Hepatocyte (in vitro differentiated cells): ENCODE results near the gene SLX4. TPM values are rescaled to one million over a fixed set of nuclear protein-coding genes. Genes with fewer than 3 reads are reported as not detected.

Source experiments
- DNase-seq: peaks from one replicate; pipeline ENCODE4 v3.0.0-alpha.2; 2016; ENCODE audit warnings: low spot score
- H2AFZ ChIP-seq: fragments of 200-600 bp; sonication (generic); 2 replicates; pipeline ENCODE4 v1.6.0; 2016; ENCODE audit warnings: antibody characterized with exemption, mild to moderate bottlenecking
- H3K27ac ChIP-seq: fragments of 200-600 bp; sonication (generic); 2 replicates; pipeline ENCODE4 v1.5.1; 2016; ENCODE audit warnings: mild to moderate bottlenecking
- H3K27me3 ChIP-seq: fragments of 200-600 bp; sonication (generic); 2 replicates; pipeline ENCODE4 v1.6.1; 2016
- H3K36me3 ChIP-seq: fragments of 200-600 bp; sonication (generic); replicated peaks from 2 replicates; pipeline ENCODE4 v1.5.1; 2016; ENCODE audit warnings: low read depth; ENCODE audit not compliant: insufficient read depth
- H3K4me1 ChIP-seq: fragments of 200-600 bp; sonication (generic); 2 replicates; pipeline ENCODE4 v1.5.1; 2016; ENCODE audit warnings: mild to moderate bottlenecking, moderate library complexity; ENCODE audit not compliant: insufficient read depth
- H3K4me2 ChIP-seq: fragments of 200-600 bp; sonication (generic); 2 replicates; pipeline ENCODE4 v1.6.0; 2016
- H3K4me3 ChIP-seq: fragments of 200-600 bp; sonication (generic); 2 replicates; pipeline ENCODE4 v1.5.1; 2016; ENCODE audit warnings: mild to moderate bottlenecking
- H3K79me2 ChIP-seq: fragments of 200-600 bp; sonication (generic); 2 replicates; pipeline ENCODE4 v1.6.0; 2017; ENCODE audit warnings: mild to moderate bottlenecking
- H3K9me2 ChIP-seq: fragments of 200-600 bp; sonication (generic); replicated peaks from 2 replicates; pipeline ENCODE4 v1.6.0; 2017; ENCODE audit warnings: mild to moderate bottlenecking; ENCODE audit not compliant: insufficient read depth
- H3K9me3 ChIP-seq: fragments of 200-600 bp; sonication (generic); 2 replicates; pipeline ENCODE4 v1.5.1; 2016; ENCODE audit warnings: low read depth, mild to moderate bottlenecking
- H4K20me1 ChIP-seq: fragments of 200-600 bp; sonication (generic); 2 replicates; pipeline ENCODE4 v1.6.0; 2016; ENCODE audit warnings: mild to moderate bottlenecking; ENCODE audit not compliant: insufficient read depth, poor library complexity, severe bottlenecking
- EZH2 ChIP-seq: fragments of 200-600 bp; sonication (generic); IDR thresholded peaks from 2 replicates; pipeline ENCODE4 v1.6.1; 2016; ENCODE audit warnings: antibody characterized with exemption, mild to moderate bottlenecking, borderline replicate concordance
- EZH2phosphoT487 ChIP-seq: fragments of 200-600 bp; sonication (generic); IDR thresholded peaks from one replicate; pipeline ENCODE4 v1.6.1; 2018; ENCODE audit warnings: antibody characterized with exemption, mild to moderate bottlenecking, low read depth, moderate library complexity; ENCODE audit not compliant: unreplicated experiment, severe bottlenecking
- WGBS: methylation state at CpG from one replicate; pipeline ENCODE4 v1.1.6; 2016; ENCODE audit warnings: low lambda C conversion rate; ENCODE audit errors: missing lambda C conversion rate; 5-methylcytosine and 5-hydroxymethylcytosine counted together
- polyA plus RNA-seq: library from polyadenylated mRNA; unstranded; fragments of >200 nt; fragmentation: Nextera tagmentation; extraction: Ambion mirVana; gene quantifications from 2 replicates; pipeline ENCODE4 v1.2.1, GENCODE V29; 2016
- total RNA-seq: library from RNA; depleted of rRNA; stranded (reverse); fragments of >200 nt; gene quantifications from 2 replicates; pipeline ENCODE4 v1.2.3, GENCODE V29; 2014
- TF ChIP-seq, protein P1 (sequence below): fragments of 200-600 bp; sonication (generic); IDR thresholded peaks from 2 replicates; pipeline ENCODE4 v1.5.1; 2016; ENCODE audit warnings: antibody characterized with exemption, mild to moderate bottlenecking; ENCODE audit not compliant: poor library complexity

SLX4 gene
- total and polyA plus RNA-seq, 2 experiments from 2014 or later, result 1.9 to 4.6 TPM

DNA sequence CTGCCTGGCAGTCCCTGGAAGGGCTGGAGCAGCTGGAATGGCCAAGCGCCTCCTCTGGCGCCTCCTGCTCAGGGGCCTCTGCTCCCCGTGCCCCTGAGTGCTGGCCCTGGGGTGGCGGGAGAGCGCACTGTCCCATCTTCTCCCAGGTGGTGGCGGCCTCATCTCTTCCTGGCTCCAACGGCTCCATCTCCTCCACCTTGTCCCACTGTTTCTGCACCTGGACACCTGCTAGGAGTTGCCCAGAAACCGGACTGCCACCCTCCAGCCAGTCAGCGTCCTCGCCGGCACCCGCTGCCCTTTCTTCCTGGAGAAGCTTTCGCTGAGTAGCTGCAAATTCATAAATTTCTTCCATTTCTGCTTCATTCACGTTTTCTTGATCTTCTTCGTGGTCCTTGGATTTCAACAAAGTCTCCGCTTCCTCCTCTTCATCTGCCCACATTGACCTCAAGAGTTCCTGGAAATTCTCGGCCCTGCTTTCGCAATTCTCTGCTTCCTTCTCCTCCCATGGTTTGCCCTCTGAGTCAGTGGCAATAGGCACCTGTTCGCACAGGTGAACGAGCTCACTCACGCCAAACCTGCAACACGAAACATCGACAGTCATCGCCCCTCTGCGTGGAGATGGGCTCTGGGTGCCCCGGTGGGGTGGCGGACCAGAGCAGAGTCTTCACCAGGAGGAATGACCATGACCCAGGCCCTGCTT lies 20.5 kb downstream of the SLX4 start:
- no peak for DNase-seq
- TF ChIP-seq EZH2phosphoT487 (no peak), EZH2 (no peak)
- TF ChIP-seq, protein P1, sequence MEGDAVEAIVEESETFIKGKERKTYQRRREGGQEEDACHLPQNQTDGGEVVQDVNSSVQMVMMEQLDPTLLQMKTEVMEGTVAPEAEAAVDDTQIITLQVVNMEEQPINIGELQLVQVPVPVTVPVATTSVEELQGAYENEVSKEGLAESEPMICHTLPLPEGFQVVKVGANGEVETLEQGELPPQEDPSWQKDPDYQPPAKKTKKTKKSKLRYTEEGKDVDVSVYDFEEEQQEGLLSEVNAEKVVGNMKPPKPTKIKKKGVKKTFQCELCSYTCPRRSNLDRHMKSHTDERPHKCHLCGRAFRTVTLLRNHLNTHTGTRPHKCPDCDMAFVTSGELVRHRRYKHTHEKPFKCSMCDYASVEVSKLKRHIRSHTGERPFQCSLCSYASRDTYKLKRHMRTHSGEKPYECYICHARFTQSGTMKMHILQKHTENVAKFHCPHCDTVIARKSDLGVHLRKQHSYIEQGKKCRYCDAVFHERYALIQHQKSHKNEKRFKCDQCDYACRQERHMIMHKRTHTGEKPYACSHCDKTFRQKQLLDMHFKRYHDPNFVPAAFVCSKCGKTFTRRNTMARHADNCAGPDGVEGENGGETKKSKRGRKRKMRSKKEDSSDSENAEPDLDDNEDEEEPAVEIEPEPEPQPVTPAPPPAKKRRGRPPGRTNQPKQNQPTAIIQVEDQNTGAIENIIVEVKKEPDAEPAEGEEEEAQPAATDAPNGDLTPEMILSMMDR, result no peak
- H3K36me3 ChIP-seq, result no peaks in the 10 kb centered on the region

DNA sequence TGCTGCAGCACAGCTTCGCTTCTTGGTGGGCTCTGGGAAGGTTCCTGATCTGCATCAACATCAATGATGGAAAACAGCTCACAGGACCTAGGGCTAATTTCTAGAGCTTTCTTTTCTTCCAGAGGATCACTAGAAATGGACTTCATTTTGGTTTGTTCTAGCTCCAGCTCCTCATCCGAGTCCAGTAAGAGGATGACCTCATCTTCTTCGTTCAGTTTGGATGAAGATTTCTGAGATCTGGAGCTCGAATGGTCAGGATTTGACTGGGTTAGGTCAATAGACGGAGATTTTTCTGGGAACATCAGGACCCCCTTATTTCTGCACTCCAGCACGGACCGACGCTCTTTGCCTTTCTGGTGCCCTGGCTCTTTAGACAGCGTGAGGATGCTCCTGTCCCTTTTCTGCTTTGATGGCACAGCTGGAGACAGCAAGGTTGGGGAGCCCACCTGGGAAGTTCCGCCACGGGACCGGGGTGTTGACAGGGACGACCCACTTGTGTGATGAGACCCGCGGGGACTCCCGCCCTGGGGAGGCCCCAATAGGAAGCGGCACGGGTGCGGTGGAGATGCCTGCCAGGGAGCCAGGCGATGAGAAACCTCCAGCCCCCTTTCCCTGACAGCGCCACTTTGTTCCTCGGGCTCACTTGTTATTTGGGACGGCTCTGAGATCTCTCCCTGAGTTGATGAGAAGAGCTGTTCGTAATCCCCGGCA lies 21.3 kb downstream of the SLX4 start:
- no peaks in the 10 kb centered on the region for H3K27me3 ChIP-seq
- no peaks in the 10 kb centered on the region for H3K9me2 ChIP-seq
- TF ChIP-seq, protein P1, result no peak
- TF ChIP-seq EZH2phosphoT487, result no peak
- no peak for TF ChIP-seq EZH2
- H3K36me3 ChIP-seq, result no peaks in the 10 kb centered on the region
- no peak overlapping the region for H3K27ac ChIP-seq
- WGBS, result 97% methylated on average over 22 of the region's 25 CpGs
- no peaks in the 10 kb centered on the region for H3K79me2 ChIP-seq
- no peaks in the 10 kb centered on the region for H4K20me1 ChIP-seq
- no peaks in the 10 kb centered on the region for H3K4me1 ChIP-seq
- H3K9me3 ChIP-seq, result no peaks in the 10 kb centered on the region
- H2AFZ ChIP-seq, result no peak overlapping the region
- no peak overlapping the region for H3K4me2 ChIP-seq
- no peak overlapping the region for H3K4me3 ChIP-seq
- DNase-seq, result no peak

More for the DNA sequence above, 20.5 kb downstream of the SLX4 start:
- Histone ChIP-seq H3K27me3 (no peaks in the 10 kb centered on the region), H3K4me3 (no peak overlapping the region), H3K27ac (no peak overlapping the region), H3K9me3 (no peaks in the 10 kb centered on the region), H4K20me1 (no peaks in the 10 kb centered on the region), H3K79me2 (no peaks in the 10 kb centered on the region), H2AFZ (no peak overlapping the region), H3K4me2 (no peak overlapping the region), H3K4me1 (no peaks in the 10 kb centered on the region), H3K9me2 (no peaks in the 10 kb centered on the region)
- 95% methylated on average over 27 of the region's 27 CpGs for WGBS

DNA sequence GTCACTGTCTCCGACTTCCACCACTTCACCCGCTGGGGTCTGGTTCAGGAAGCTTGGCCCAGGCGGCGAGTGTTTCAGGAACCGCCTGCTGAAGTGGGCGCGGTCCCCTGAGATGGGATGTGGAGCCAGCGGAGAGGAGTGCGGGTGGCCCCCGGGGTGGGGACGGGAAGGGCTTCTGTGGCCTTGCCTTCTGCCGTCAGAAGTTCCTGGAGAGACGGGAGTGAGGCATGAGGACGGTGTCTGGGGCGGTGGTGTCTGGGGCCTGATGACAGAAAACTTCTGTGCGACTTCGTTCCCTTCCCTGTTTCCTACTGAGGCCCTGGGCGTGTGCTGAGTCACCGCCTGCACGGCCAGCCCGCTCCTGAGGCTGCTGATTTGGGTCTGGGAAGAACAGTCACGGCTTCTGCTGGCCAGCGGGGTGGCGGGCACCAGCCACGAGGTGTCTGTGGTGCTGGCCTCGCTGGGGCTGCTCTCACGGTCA lies 21.9 kb downstream of the SLX4 start:
- Histone ChIP-seq H3K27ac (no peak overlapping the region), H3K4me1 (no peaks in the 10 kb centered on the region), H3K4me2 (no peak overlapping the region), H3K27me3 (no peaks in the 10 kb centered on the region), H3K4me3 (no peak overlapping the region), H3K9me3 (no peaks in the 10 kb centered on the region), H4K20me1 (no peaks in the 10 kb centered on the region), H3K9me2 (no peaks in the 10 kb centered on the region), H2AFZ (no peak overlapping the region), H3K79me2 (no peaks in the 10 kb centered on the region), H3K36me3 (no peaks in the 10 kb centered on the region)
- DNase-seq, result no peak
- WGBS, result 93% methylated on average over 27 of the region's 27 CpGs
- no peak for TF ChIP-seq EZH2
- TF ChIP-seq, protein P1, result no peak
- TF ChIP-seq EZH2phosphoT487, result no peak
